Right atrium auricular region (tissue), 2 donors: ENCODE data around the gene OPN1SW. TPM values are rescaled to one million over a fixed set of nuclear protein-coding genes. Genes with fewer than 3 reads are reported as not detected.
A peak's percentile ranks its signal among the peaks of the same experiment; 100 is the strongest.

Experiments used
- DNase-seq: peaks from one replicate; pipeline ENCODE4 v3.0.0-alpha.2; 2019; ENCODE audit warnings: low spot score
- H3K27ac ChIP-seq, 2 donors: fragments of 200-600 bp; sonication (generic); 1 replicate in 1 of 2; 2 replicates in 1 of 2; pipeline ENCODE4 v1.5.1; 2016 to 2019
- H3K27me3 ChIP-seq, 2 donors: fragments of 200-600 bp; sonication (generic); one replicate each; pipeline versions ENCODE4 v1.5.1 to v1.6.0; 2017 to 2019
- H3K36me3 ChIP-seq: fragments of 200-600 bp; sonication (generic); one replicate; pipeline ENCODE4 v1.5.1; 2016
- H3K4me1 ChIP-seq, 2 donors: fragments of 200-600 bp; sonication (generic); one replicate each; pipeline versions ENCODE4 v1.5.1 to v1.6.0; 2017 to 2019
- H3K4me3 ChIP-seq, 2 donors: fragments of 200-600 bp; sonication (generic); 1 replicate in 1 of 2; 2 replicates in 1 of 2; pipeline ENCODE4 v1.5.1; 2017 to 2019; ENCODE audit warnings: mild to moderate bottlenecking in 1 of 2, moderate library complexity in 1 of 2
- H3K9me3 ChIP-seq, 2 donors: fragments of 200-600 bp; sonication (generic); one replicate each; pipeline ENCODE4 v1.5.1; 2019
- total RNA-seq, 2 donors: library from RNA; depleted of rRNA; stranded (reverse); fragments of >200 nt; gene quantifications; one replicate each; pipeline ENCODE4 v1.1.0, GENCODE V29; 2016
- TF ChIP-seq, protein P1 (sequence below), 2 donors: fragments of 200-600 bp; sonication (generic); IDR thresholded peaks; one replicate each; pipeline ENCODE4 v1.5.1; 2019; ENCODE audit warnings: antibody characterized with exemption in 2 of 2

OPN1SW gene
- total RNA-seq, 2 donors from 2014 or later, result not detected

DNA sequence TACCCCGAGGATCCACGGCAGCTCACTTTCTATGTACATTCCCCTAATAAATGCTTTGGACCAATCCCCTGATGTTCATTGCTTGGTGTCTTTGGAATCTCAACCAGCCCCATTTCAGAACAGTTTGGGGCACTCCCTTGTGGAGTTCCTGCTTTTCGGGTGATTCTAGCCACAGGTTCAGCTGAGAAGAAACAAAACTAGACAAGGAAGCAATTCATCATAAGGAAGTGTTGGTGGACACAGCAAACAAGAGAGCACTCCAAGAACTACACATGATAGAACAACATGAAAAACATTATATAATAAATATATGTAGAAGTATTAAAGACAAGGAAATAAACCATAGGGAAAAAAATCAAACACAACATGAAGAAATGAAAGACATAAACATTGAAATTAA lies 10.1 kb upstream of the OPN1SW start:
- no peaks in the 10 kb centered on the region for H3K9me3 ChIP-seq
- peaks cover 0 to 12% of the 10 kb centered on the region in 2 donors for H3K4me1 ChIP-seq
- no peaks in the 10 kb centered on the region for H3K27me3 ChIP-seq
- no peaks in the 10 kb centered on the region for H3K36me3 ChIP-seq
- no peak for DNase-seq
- no peak overlapping the region for H3K4me3 ChIP-seq
- H3K27ac ChIP-seq, result no peak overlapping the region
- TF ChIP-seq, protein P1, sequence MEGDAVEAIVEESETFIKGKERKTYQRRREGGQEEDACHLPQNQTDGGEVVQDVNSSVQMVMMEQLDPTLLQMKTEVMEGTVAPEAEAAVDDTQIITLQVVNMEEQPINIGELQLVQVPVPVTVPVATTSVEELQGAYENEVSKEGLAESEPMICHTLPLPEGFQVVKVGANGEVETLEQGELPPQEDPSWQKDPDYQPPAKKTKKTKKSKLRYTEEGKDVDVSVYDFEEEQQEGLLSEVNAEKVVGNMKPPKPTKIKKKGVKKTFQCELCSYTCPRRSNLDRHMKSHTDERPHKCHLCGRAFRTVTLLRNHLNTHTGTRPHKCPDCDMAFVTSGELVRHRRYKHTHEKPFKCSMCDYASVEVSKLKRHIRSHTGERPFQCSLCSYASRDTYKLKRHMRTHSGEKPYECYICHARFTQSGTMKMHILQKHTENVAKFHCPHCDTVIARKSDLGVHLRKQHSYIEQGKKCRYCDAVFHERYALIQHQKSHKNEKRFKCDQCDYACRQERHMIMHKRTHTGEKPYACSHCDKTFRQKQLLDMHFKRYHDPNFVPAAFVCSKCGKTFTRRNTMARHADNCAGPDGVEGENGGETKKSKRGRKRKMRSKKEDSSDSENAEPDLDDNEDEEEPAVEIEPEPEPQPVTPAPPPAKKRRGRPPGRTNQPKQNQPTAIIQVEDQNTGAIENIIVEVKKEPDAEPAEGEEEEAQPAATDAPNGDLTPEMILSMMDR (IDR thresholded peaks at IDR 0.05), result no peak

DNA sequence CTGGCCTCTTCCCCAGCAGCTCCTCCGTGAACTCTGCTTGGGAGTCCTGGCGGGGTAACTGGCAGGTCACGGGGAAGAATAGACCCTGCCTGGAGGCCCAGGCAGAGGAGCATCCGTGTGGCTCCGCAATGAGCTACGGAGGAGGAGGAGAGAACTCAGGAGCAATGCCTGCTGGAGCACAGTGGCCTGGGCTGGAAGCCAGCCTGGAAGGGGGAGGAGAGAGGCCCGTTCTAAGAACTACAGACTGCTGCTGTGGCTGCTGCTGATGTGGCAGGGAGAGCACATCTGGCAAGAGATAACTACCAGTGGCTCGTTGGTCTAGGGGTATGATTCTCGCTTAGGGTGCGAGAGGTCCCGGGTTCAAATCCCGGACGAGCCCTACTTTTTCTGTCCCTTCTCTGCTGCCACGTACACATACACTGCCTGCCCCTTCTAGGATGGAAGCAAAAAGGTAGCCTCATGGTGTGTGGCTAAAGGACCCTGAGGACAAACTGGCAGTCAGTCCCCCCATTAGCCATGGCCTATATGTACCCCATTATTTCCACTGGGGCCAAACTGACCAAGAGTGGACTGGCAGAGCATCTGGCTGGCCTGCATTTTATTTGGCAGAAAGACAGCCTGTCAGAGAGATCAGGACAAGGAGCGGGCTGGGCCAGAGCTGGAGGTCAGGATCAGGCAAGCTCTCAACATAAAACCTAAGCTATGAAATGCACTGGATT lies 7.7 kb upstream of the OPN1SW start:
- H3K36me3 ChIP-seq, result no peaks in the 10 kb centered on the region
- TF ChIP-seq, protein P1 (IDR thresholded peaks at IDR 0.05), result no peak
- no peak overlapping the region for H3K4me3 ChIP-seq
- no peaks in the 10 kb centered on the region for H3K9me3 ChIP-seq
- peak overlapping the region in 1 of 2 donors; percentile 23 for H3K27ac ChIP-seq
- H3K4me1 ChIP-seq, result peaks cover 0 to 6% of the 10 kb centered on the region in 2 donors
- H3K27me3 ChIP-seq, result no peaks in the 10 kb centered on the region
- DNase-seq, result no peak

DNA sequence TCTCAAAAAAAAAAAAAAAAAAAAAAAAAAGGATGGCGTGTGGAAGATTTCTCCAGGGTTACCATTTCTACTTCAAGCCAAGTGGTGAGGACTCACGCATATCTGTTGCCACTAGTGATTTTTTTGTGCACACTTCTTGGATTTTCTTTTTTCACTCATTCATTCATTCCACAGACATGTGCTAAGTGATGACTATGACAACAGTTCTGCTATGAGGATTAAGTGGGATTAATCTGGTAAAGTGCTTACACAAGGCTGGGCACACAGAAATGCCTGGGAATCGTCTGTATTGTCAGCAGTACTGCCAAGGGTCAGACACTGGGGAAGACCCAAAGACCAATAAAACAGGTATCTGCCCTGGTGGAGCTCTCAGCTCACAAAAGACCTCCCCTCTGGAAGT lies 6.3 kb upstream of the OPN1SW start:
- H3K9me3 ChIP-seq, result peaks cover 0 to 8% of the 10 kb centered on the region in 2 donors

DNA sequence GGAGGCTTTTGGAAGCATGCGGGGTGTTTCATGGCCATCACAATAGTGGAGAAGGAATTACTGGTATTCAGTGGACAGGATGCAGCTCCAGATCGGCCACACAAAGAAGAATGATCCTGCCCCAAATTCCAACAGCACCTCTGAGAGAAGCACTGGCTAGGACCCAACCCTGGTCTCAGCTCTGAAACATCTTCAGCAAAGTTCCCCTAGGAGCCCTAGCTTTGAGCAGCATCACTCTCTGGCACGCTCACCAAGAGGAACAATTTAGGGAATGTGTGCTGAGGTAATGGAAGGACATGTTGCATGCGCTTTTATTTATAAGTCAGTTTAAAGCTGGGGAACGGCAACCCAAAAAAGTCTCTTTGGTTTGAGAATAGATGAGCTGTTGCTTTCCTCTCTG lies 5.5 kb upstream of the OPN1SW start:
- Histone ChIP-seq H3K27ac (peak overlapping the region in 1 of 2 donors; percentile 5), H3K27me3 (no peaks in the 10 kb centered on the region), H3K36me3 (no peaks in the 10 kb centered on the region), H3K9me3 (peaks cover 0 to 8% of the 10 kb centered on the region in 2 donors), H3K4me3 (no peak overlapping the region), H3K4me1 (peaks cover 0 to 6% of the 10 kb centered on the region in 2 donors)
- no peak for DNase-seq
- TF ChIP-seq, protein P1 (IDR thresholded peaks at IDR 0.05), result no peak

More for the DNA sequence above, 6.3 kb upstream of the OPN1SW start:
- H3K27me3 ChIP-seq, result no peaks in the 10 kb centered on the region
- H3K4me3 ChIP-seq, result no peak overlapping the region
- TF ChIP-seq, protein P1 (IDR thresholded peaks at IDR 0.05), result no peak
- H3K4me1 ChIP-seq, result peaks cover 0 to 6% of the 10 kb centered on the region in 2 donors
- H3K36me3 ChIP-seq, result no peaks in the 10 kb centered on the region
- DNase-seq, result no peak
- no peak overlapping the region for H3K27ac ChIP-seq

DNA sequence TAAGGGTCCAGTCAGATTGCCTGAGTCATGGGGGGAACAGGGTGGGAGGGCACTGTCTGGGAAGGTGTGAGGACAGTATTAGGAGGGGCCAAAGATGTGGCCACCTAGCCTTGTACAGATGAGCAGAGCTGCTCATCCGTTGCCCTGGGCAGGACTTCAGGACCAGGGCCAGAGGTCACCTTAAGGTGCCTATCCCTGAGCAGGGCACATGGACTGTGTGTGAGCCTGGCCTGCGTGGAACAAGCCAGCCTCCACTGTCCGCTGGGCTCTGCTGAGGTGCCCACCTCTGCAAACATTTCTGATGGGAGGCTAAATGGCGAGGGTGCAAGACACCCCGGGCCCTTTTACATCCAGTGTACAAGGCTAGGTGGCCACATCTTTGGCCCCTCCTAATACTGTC lies 3.4 kb upstream of the OPN1SW start:
- Histone ChIP-seq H3K36me3 (no peaks in the 10 kb centered on the region), H3K27me3 (no peaks in the 10 kb centered on the region), H3K27ac (no peak overlapping the region), H3K4me1 (peaks cover 0 to 6% of the 10 kb centered on the region in 2 donors), H3K9me3 (peaks cover 0 to 8% of the 10 kb centered on the region in 2 donors), H3K4me3 (no peak overlapping the region)
- no peak for DNase-seq
- TF ChIP-seq, protein P1 (IDR thresholded peaks at IDR 0.05), result no peak
